SU-DHL-6 (cell line): Measurements from ENCODE around the gene KCNJ16.

ENCODE experiments used
- H2AFZ ChIP-seq: fragments of 200-600 bp; sonication (generic); 2 replicates; pipeline ENCODE4 v1.6.1; 2014; ENCODE audit warnings: low read depth, mild to moderate bottlenecking, moderate library complexity, mixed read lengths, antibody characterized with exemption, low read length; ENCODE audit not compliant: severe bottlenecking
- H3F3A ChIP-seq: fragments of 200-600 bp; shearing (Covaris generic); 2 replicates; pipeline ENCODE4 v1.6.0; 2016; ENCODE audit warnings: antibody characterized with exemption, mild to moderate bottlenecking; ENCODE audit not compliant: insufficient read depth
- H3K27ac ChIP-seq: fragments of 200-600 bp; sonication (generic); 2 replicates; pipeline ENCODE4 v1.5.1; 2016; ENCODE audit warnings: low read depth, mild to moderate bottlenecking, low read length, moderate library complexity, mixed read lengths
- H3K27me3 ChIP-seq: fragments of 200-600 bp; sonication (generic), shearing (Covaris generic); 2 replicates; pipeline ENCODE4 v1.6.0; 2014; ENCODE audit warnings: mild to moderate bottlenecking, low read length
- H3K36me3 ChIP-seq: fragments of 200-600 bp; sonication (generic); 2 replicates; pipeline ENCODE4 v1.6.1; 2014; ENCODE audit warnings: mild to moderate bottlenecking, low read length, mixed read lengths
- H3K4me2 ChIP-seq: fragments of 300-600, 200-600 bp; shearing (Covaris generic), sonication (generic); 2 replicates; pipeline ENCODE4 v1.6.0; 2014; ENCODE audit warnings: low read length, low read depth, mild to moderate bottlenecking; ENCODE audit not compliant: poor library complexity, severe bottlenecking
- H3K4me3 ChIP-seq: fragments of 200-600 bp; sonication (generic); 2 replicates; pipeline ENCODE4 v1.5.1; 2014; ENCODE audit warnings: antibody characterized with exemption, low read length, mild to moderate bottlenecking, mixed read lengths; ENCODE audit not compliant: insufficient read depth, poor library complexity, severe bottlenecking
- H3K79me2 ChIP-seq: fragments of 200-600 bp; sonication (generic); 2 replicates; pipeline ENCODE4 v1.6.1; 2014; ENCODE audit warnings: mild to moderate bottlenecking, low read length, moderate library complexity; ENCODE audit not compliant: insufficient read depth
- H3K9ac ChIP-seq: fragments of 200-600 bp; sonication (generic); 2 replicates; pipeline ENCODE4 v1.7.0; 2014; ENCODE audit warnings: mild to moderate bottlenecking, low read length
- H3K9me2 ChIP-seq: fragments of 200-600 bp; sonication (generic); replicated peaks from 2 replicates; pipeline ENCODE4 v1.6.1; 2014; ENCODE audit warnings: low read length; ENCODE audit not compliant: insufficient read depth
- H3K9me3 ChIP-seq: fragments of 200-600 bp; sonication (generic); 2 replicates; pipeline ENCODE4 v1.6.1; 2014; ENCODE audit warnings: low read length, mixed read lengths; ENCODE audit not compliant: insufficient read depth
- H4K20me1 ChIP-seq: fragments of 200-600 bp; sonication (generic); 2 replicates; pipeline ENCODE4 v1.6.1; 2014; ENCODE audit warnings: low read depth, mild to moderate bottlenecking, antibody characterized with exemption, low read length, moderate library complexity, mixed read lengths
- EZH2phosphoT487 ChIP-seq: fragments of 200-600 bp; sonication (generic), shearing (Covaris generic); conservative IDR thresholded peaks from 2 replicates; pipeline ENCODE4 v1.6.1; 2018; ENCODE audit warnings: mild to moderate bottlenecking, antibody characterized with exemption, low read length, moderate library complexity, mixed read lengths
- TF ChIP-seq, protein P1 (sequence below): fragments of 200-600 bp; sonication (generic); IDR thresholded peaks from one replicate; pipeline ENCODE4 v1.5.1; 2017; ENCODE audit warnings: antibody characterized with exemption, mild to moderate bottlenecking, low read length, moderate library complexity; ENCODE audit not compliant: insufficient read depth, poor library complexity, severe bottlenecking

The KCNJ16 gene

DNA sequence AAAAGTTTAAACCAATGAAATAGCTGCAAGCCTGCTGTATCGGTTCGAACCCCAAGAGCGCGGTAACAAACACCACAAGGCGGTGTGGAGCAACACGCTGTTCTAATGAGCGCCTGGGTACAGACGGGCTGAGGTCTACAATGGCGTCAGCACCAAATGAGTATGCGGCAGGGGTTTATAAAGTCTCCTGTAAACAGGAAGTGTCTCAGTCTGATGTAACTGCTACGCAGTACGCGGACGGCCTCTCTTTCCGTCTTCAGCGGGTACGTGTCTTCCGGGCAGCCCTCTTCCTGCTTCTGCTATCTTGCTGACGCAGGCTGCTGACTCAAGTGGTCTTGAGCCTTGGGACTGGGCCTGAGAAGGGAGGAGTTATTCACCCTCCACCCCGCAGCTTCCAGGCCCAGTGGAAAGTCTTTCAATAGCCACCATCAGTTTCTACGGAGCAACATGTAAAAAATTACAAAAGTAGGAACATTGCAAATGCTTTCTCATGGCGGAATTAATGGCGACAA, 53.8 kb downstream of the KCNJ16 start:
- H3K27me3 ChIP-seq, result no peaks in the 10 kb centered on the region
- no peaks in the 10 kb centered on the region for H3K79me2 ChIP-seq
- H3K27ac ChIP-seq, result no peak overlapping the region
- H3K36me3 ChIP-seq, result no peaks in the 10 kb centered on the region
- H3K9me2 ChIP-seq, result no peaks in the 10 kb centered on the region
- H3K4me2 ChIP-seq, result no peak overlapping the region
- TF ChIP-seq EZH2phosphoT487, result no peak
- TF ChIP-seq, protein P1, sequence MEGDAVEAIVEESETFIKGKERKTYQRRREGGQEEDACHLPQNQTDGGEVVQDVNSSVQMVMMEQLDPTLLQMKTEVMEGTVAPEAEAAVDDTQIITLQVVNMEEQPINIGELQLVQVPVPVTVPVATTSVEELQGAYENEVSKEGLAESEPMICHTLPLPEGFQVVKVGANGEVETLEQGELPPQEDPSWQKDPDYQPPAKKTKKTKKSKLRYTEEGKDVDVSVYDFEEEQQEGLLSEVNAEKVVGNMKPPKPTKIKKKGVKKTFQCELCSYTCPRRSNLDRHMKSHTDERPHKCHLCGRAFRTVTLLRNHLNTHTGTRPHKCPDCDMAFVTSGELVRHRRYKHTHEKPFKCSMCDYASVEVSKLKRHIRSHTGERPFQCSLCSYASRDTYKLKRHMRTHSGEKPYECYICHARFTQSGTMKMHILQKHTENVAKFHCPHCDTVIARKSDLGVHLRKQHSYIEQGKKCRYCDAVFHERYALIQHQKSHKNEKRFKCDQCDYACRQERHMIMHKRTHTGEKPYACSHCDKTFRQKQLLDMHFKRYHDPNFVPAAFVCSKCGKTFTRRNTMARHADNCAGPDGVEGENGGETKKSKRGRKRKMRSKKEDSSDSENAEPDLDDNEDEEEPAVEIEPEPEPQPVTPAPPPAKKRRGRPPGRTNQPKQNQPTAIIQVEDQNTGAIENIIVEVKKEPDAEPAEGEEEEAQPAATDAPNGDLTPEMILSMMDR, result no peak
- H3K4me3 ChIP-seq, result no peak overlapping the region
- H3K9me3 ChIP-seq, result no peaks in the 10 kb centered on the region
- no peak overlapping the region for H3K9ac ChIP-seq
- H4K20me1 ChIP-seq, result no peaks in the 10 kb centered on the region
- H2AFZ ChIP-seq, result no peak overlapping the region
- no peaks in the 10 kb centered on the region for H3F3A ChIP-seq

DNA sequence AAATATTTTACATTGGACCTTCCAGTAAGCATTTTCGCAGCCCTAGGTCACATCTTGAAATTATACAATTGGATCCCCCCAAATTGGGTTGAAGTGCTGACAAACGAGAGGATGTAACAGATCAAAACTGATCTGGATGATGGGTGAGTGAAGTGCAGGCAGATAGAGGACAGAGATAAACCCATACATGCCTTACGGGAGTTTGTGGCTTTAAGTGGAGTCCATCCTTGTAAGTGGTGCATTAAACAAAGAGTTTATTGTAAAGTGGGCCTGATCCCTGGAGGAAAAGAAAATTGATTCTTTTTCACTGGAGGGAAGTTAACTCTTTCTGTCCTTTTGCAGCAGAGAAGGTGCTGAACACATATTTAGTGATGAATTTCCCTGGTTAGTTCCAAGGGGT, 55.3 kb downstream of the KCNJ16 start:
- Histone ChIP-seq H3K27ac (no peak overlapping the region), H3K27me3 (no peaks in the 10 kb centered on the region), H3K9me2 (no peaks in the 10 kb centered on the region), H2AFZ (no peak overlapping the region), H3K9me3 (no peaks in the 10 kb centered on the region), H3F3A (no peaks in the 10 kb centered on the region), H4K20me1 (no peaks in the 10 kb centered on the region), H3K36me3 (no peaks in the 10 kb centered on the region), H3K4me2 (no peak overlapping the region), H3K4me3 (no peak overlapping the region), H3K79me2 (no peaks in the 10 kb centered on the region), H3K9ac (no peak overlapping the region)
- TF ChIP-seq EZH2phosphoT487, result no peak
- TF ChIP-seq, protein P1, result no peak

DNA sequence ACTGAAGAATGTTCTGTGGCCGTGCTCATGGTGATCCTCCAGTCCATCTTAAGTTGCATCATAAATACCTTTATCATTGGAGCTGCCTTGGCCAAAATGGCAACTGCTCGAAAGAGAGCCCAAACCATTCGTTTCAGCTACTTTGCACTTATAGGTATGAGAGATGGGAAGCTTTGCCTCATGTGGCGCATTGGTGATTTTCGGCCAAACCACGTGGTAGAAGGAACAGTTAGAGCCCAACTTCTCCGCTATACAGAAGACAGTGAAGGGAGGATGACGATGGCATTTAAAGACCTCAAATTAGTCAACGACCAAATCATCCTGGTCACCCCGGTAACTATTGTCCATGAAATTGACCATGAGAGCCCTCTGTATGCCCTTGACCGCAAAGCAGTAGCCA, 57.5 kb downstream of the KCNJ16 start:
- no peaks in the 10 kb centered on the region for H3K36me3 ChIP-seq
- no peak overlapping the region for H3K4me3 ChIP-seq
- no peaks in the 10 kb centered on the region for H3K79me2 ChIP-seq

More for the DNA sequence above, 57.5 kb downstream of the KCNJ16 start:
- no peaks in the 10 kb centered on the region for H3K9me3 ChIP-seq
- no peak overlapping the region for H3K27ac ChIP-seq
- TF ChIP-seq EZH2phosphoT487, result no peak
- TF ChIP-seq, protein P1, result no peak
- no peak overlapping the region for H3K4me2 ChIP-seq
- H3K27me3 ChIP-seq, result no peaks in the 10 kb centered on the region
- no peaks in the 10 kb centered on the region for H3F3A ChIP-seq
- H4K20me1 ChIP-seq, result no peaks in the 10 kb centered on the region
- H2AFZ ChIP-seq, result no peak overlapping the region
- H3K9me2 ChIP-seq, result no peaks in the 10 kb centered on the region
- H3K9ac ChIP-seq, result no peak overlapping the region
